Muscle layer of colon (tissue), 2 donors: ENCODE measurements around the gene TMEM108.

Experiments used
- H3K27ac ChIP-seq: one replicate; pipeline ENCODE4 v1.7.0; 2013; ENCODE audit warnings: low read depth, mild to moderate bottlenecking, low read length, moderate library complexity
- H3K27me3 ChIP-seq, 2 donors: one replicate each; pipeline ENCODE4 v1.7.0; 2013; ENCODE audit warnings: low read length in 2 of 2, mild to moderate bottlenecking in 2 of 2; ENCODE audit not compliant: insufficient read depth in 2 of 2, control insufficient read depth in 1 of 2
- H3K36me3 ChIP-seq: one replicate; pipeline ENCODE4 v1.7.0; 2013; ENCODE audit warnings: mild to moderate bottlenecking, low read length; ENCODE audit not compliant: insufficient read depth
- H3K4me1 ChIP-seq: one replicate; pipeline ENCODE4 v1.7.0; 2013; ENCODE audit warnings: mild to moderate bottlenecking, low read length; ENCODE audit not compliant: insufficient read depth
- H3K4me3 ChIP-seq, 2 donors: one replicate each; pipeline ENCODE4 v1.7.0; 2013; ENCODE audit warnings: low read length in 2 of 2, low read depth in 1 of 2, mild to moderate bottlenecking in 1 of 2, moderate library complexity in 1 of 2
- H3K9ac ChIP-seq: one replicate; pipeline ENCODE4 v1.7.0; 2013; ENCODE audit warnings: low read length
- H3K9me3 ChIP-seq: one replicate; pipeline ENCODE4 v1.7.0; 2013; ENCODE audit warnings: mild to moderate bottlenecking, low read length
- donor health status: abdominal sarcoma.
- donor health status: Adenocarcinoma of cecum.

TMEM108 gene

GRCh38 chr3:133301731-133302130 lies 263.5 kb downstream of the TMEM108 start:
- Histone ChIP-seq H3K27ac (no peak overlapping the region), H3K36me3 (no peaks in the 10 kb centered on the region), H3K4me1 (no peaks in the 10 kb centered on the region), H3K9ac (no peak overlapping the region), H3K9me3 (no peaks in the 10 kb centered on the region), H3K27me3 (no peaks in the 10 kb centered on the region), H3K4me3 (no peak overlapping the region)

GRCh38 chr3:133303430-133303829 lies 265.2 kb downstream of the TMEM108 start:
- Histone ChIP-seq H3K27me3 (no peaks in the 10 kb centered on the region), H3K9me3 (no peaks in the 10 kb centered on the region), H3K27ac (no peak overlapping the region), H3K4me3 (no peak overlapping the region), H3K9ac (no peak overlapping the region), H3K4me1 (no peaks in the 10 kb centered on the region), H3K36me3 (no peaks in the 10 kb centered on the region)

GRCh38 chr3:133317866-133318265 lies 279.7 kb downstream of the TMEM108 start:
- Histone ChIP-seq H3K9ac (no peak overlapping the region), H3K9me3 (no peaks in the 10 kb centered on the region), H3K4me3 (no peak overlapping the region), H3K27me3 (no peaks in the 10 kb centered on the region), H3K27ac (no peak overlapping the region), H3K4me1 (no peaks in the 10 kb centered on the region), H3K36me3 (no peaks in the 10 kb centered on the region)

- H3K9ac ChIP-seq: no peak overlapping the region
- H3K27ac ChIP-seq: no peak overlapping the region
- H3K4me3 ChIP-seq: no peak overlapping the region
- no peaks in the 10 kb centered on the region for H3K9me3 ChIP-seq
- H3K36me3 ChIP-seq: no peaks in the 10 kb centered on the region
- no peaks in the 10 kb centered on the region for H3K4me1 ChIP-seq
- H3K27me3 ChIP-seq: no peaks in the 10 kb centered on the region
Measured at GRCh38 chr3:133328373-133328772, 290.2 kb downstream of the TMEM108 start.

GRCh38 chr3:133329626-133330025 lies 291.4 kb downstream of the TMEM108 start:
- Histone ChIP-seq H3K9me3 (no peaks in the 10 kb centered on the region), H3K4me1 (no peaks in the 10 kb centered on the region), H3K4me3 (no peak overlapping the region), H3K27ac (no peak overlapping the region), H3K36me3 (no peaks in the 10 kb centered on the region), H3K9ac (no peak overlapping the region), H3K27me3 (no peaks in the 10 kb centered on the region)

GRCh38 chr3:133330065-133330464 lies 291.9 kb downstream of the TMEM108 start:
- H3K9ac ChIP-seq: no peak overlapping the region
- H3K27ac ChIP-seq: no peak overlapping the region
- no peaks in the 10 kb centered on the region for H3K27me3 ChIP-seq
- H3K4me1 ChIP-seq: no peaks in the 10 kb centered on the region
- no peaks in the 10 kb centered on the region for H3K36me3 ChIP-seq
- no peak overlapping the region for H3K4me3 ChIP-seq
- H3K9me3 ChIP-seq: no peaks in the 10 kb centered on the region

GRCh38 chr3:133330522-133330921 lies 292.3 kb downstream of the TMEM108 start:
- Histone ChIP-seq H3K36me3 (no peaks in the 10 kb centered on the region), H3K4me1 (no peaks in the 10 kb centered on the region), H3K27ac (no peak overlapping the region), H3K9ac (no peak overlapping the region), H3K4me3 (no peak overlapping the region), H3K27me3 (no peaks in the 10 kb centered on the region), H3K9me3 (no peaks in the 10 kb centered on the region)

GRCh38 chr3:133354721-133355120 lies 316.5 kb downstream of the TMEM108 start:
- Histone ChIP-seq H3K27me3 (no peaks in the 10 kb centered on the region), H3K4me3 (no peak overlapping the region), H3K36me3 (no peaks in the 10 kb centered on the region), H3K9ac (no peak overlapping the region), H3K9me3 (no peaks in the 10 kb centered on the region), H3K27ac (no peak overlapping the region), H3K4me1 (no peaks in the 10 kb centered on the region)

- Histone ChIP-seq H3K36me3 (no peaks in the 10 kb centered on the region), H3K9ac (no peak overlapping the region), H3K4me3 (no peak overlapping the region), H3K4me1 (no peaks in the 10 kb centered on the region), H3K9me3 (no peaks in the 10 kb centered on the region), H3K27me3 (no peaks in the 10 kb centered on the region), H3K27ac (no peak overlapping the region)
Measured at GRCh38 chr3:133360476-133360875, 322.3 kb downstream of the TMEM108 start.

GRCh38 chr3:133361011-133361410 lies 322.8 kb downstream of the TMEM108 start:
- Histone ChIP-seq H3K9ac (no peak overlapping the region), H3K9me3 (no peaks in the 10 kb centered on the region), H3K27me3 (no peaks in the 10 kb centered on the region), H3K36me3 (no peaks in the 10 kb centered on the region), H3K4me1 (no peaks in the 10 kb centered on the region), H3K4me3 (no peak overlapping the region), H3K27ac (no peak overlapping the region)

GRCh38 chr3:133361435-133361834 lies 323.2 kb downstream of the TMEM108 start:
- Histone ChIP-seq H3K9me3 (no peaks in the 10 kb centered on the region), H3K27ac (no peak overlapping the region), H3K4me3 (no peak overlapping the region), H3K36me3 (no peaks in the 10 kb centered on the region), H3K27me3 (no peaks in the 10 kb centered on the region), H3K9ac (no peak overlapping the region), H3K4me1 (no peaks in the 10 kb centered on the region)

GRCh38 chr3:133362539-133362938 lies 324.3 kb downstream of the TMEM108 start:
- no peak overlapping the region for H3K4me3 ChIP-seq
- no peaks in the 10 kb centered on the region for H3K9me3 ChIP-seq
- no peaks in the 10 kb centered on the region for H3K4me1 ChIP-seq
- no peaks in the 10 kb centered on the region for H3K36me3 ChIP-seq
- no peaks in the 10 kb centered on the region for H3K27me3 ChIP-seq
- H3K27ac ChIP-seq: no peak overlapping the region
- no peak overlapping the region for H3K9ac ChIP-seq
